ENCODE results near the gene KLHL29. TPM values are rescaled to one million over a fixed set of nuclear protein-coding genes. Genes with fewer than 3 reads are reported as not detected.

The KLHL29 gene
- total RNA-seq, 1 experiment from 2014 or later, result 3.8 TPM

- H3K27ac ChIP-seq (ENCODE audit: low read length), result no peak overlapping the region
- H3K36me3 ChIP-seq (ENCODE audit: insufficient read depth, low read length), result no peaks in the 10 kb centered on the region
- no peak overlapping the region for H2AFZ ChIP-seq (ENCODE audit: low read length)
- no peak overlapping the region for H3K4me3 ChIP-seq (ENCODE audit: low read length)
- 0 out of 2 replicates have a peak, but pooled peaks cover 6% of the 10 kb centered on the region for H4K20me1 ChIP-seq (ENCODE audit: insufficient read depth, low read depth, low read length)
- H3K27me3 ChIP-seq (ENCODE audit: low read length), result no peaks in the 10 kb centered on the region
- no peaks in the 10 kb centered on the region for H3K9me2 ChIP-seq (replicated peaks; ENCODE audit: insufficient read depth, low read length)
- H3K9me3 ChIP-seq (ENCODE audit: low read length), result no peaks in the 10 kb centered on the region
- no peak overlapping the region for H3K9ac ChIP-seq (ENCODE audit: low read length)
- no peak overlapping the region for H3K4me2 ChIP-seq (ENCODE audit: low read depth, low read length, poor library complexity, severe bottlenecking)
- H3K4me1 ChIP-seq (ENCODE audit: low read length), result no peaks in the 10 kb centered on the region
- no peaks in the 10 kb centered on the region for H3K79me2 ChIP-seq (ENCODE audit: low read length)
- no peak for DNase-seq
Observed at GRCh38 chr2:23647563-23647962, 262.6 kb downstream of the KLHL29 start.

GRCh38 chr2:23649303-23649702 lies 264.3 kb downstream of the KLHL29 start:
- peaks cover 6% of the 10 kb centered on the region; the same call in 1 of the 2 replicates for H4K20me1 ChIP-seq (ENCODE audit: insufficient read depth, low read depth, low read length)
- no peak overlapping the region for H3K27ac ChIP-seq (ENCODE audit: low read length)
- no peak overlapping the region for H3K4me2 ChIP-seq (ENCODE audit: low read depth, low read length, poor library complexity, severe bottlenecking)
- H3K79me2 ChIP-seq (ENCODE audit: low read length), result no peaks in the 10 kb centered on the region
- H3K36me3 ChIP-seq (ENCODE audit: insufficient read depth, low read length), result no peaks in the 10 kb centered on the region
- H3K27me3 ChIP-seq (ENCODE audit: low read length), result no peaks in the 10 kb centered on the region
- no peak for DNase-seq
- no peaks in the 10 kb centered on the region for H3K4me1 ChIP-seq (ENCODE audit: low read length)
- H3K9me2 ChIP-seq (replicated peaks; ENCODE audit: insufficient read depth, low read length), result no peaks in the 10 kb centered on the region
- H3K9me3 ChIP-seq (ENCODE audit: low read length), result no peaks in the 10 kb centered on the region
- H3K9ac ChIP-seq (ENCODE audit: low read length), result no peak overlapping the region
- H2AFZ ChIP-seq (ENCODE audit: low read length), result no peak overlapping the region
- H3K4me3 ChIP-seq (ENCODE audit: low read length), result no peak overlapping the region

GRCh38 chr2:23649819-23650218 lies 264.8 kb downstream of the KLHL29 start:
- DNase-seq, result no peak
- peaks cover 6% of the 10 kb centered on the region; the same call in 1 of the 2 replicates for H4K20me1 ChIP-seq (ENCODE audit: insufficient read depth, low read depth, low read length)
- no peaks in the 10 kb centered on the region for H3K36me3 ChIP-seq (ENCODE audit: insufficient read depth, low read length)

GRCh38 chr2:23651187-23652080 lies 266.5 kb downstream of the KLHL29 start:
- H3K4me3 ChIP-seq (ENCODE audit: low read length), result no peak overlapping the region
- H3K9ac ChIP-seq (ENCODE audit: low read length), result no peak overlapping the region
- no peaks in the 10 kb centered on the region for H3K27me3 ChIP-seq (ENCODE audit: low read length)
- DNase-seq, result no peak
- H3K4me2 ChIP-seq (ENCODE audit: low read depth, low read length, poor library complexity, severe bottlenecking), result no peak overlapping the region
- H3K9me3 ChIP-seq (ENCODE audit: low read length), result no peaks in the 10 kb centered on the region
- H3K36me3 ChIP-seq (ENCODE audit: insufficient read depth, low read length), result no peaks in the 10 kb centered on the region
- no peaks in the 10 kb centered on the region for H3K9me2 ChIP-seq (replicated peaks; ENCODE audit: insufficient read depth, low read length)
- no peaks in the 10 kb centered on the region for H3K4me1 ChIP-seq (ENCODE audit: low read length)
- H3K79me2 ChIP-seq (ENCODE audit: low read length), result no peaks in the 10 kb centered on the region
- H4K20me1 ChIP-seq (ENCODE audit: insufficient read depth, low read depth, low read length), result peaks cover 6% of the 10 kb centered on the region; the same call in 1 of the 2 replicates
- H2AFZ ChIP-seq (ENCODE audit: low read length), result no peak overlapping the region
- H3K27ac ChIP-seq (ENCODE audit: low read length), result no peak overlapping the region

More at GRCh38 chr2:23649819-23650218, 264.8 kb downstream of the KLHL29 start:
- Histone ChIP-seq H3K4me2 (ENCODE audit: low read depth, low read length, poor library complexity, severe bottlenecking) (no peak overlapping the region), H2AFZ (ENCODE audit: low read length) (no peak overlapping the region), H3K27me3 (ENCODE audit: low read length) (no peaks in the 10 kb centered on the region), H3K27ac (ENCODE audit: low read length) (no peak overlapping the region), H3K4me1 (ENCODE audit: low read length) (no peaks in the 10 kb centered on the region), H3K79me2 (ENCODE audit: low read length) (no peaks in the 10 kb centered on the region), H3K9me2 (replicated peaks; ENCODE audit: insufficient read depth, low read length) (no peaks in the 10 kb centered on the region), H3K4me3 (ENCODE audit: low read length) (no peak overlapping the region), H3K9ac (ENCODE audit: low read length) (no peak overlapping the region), H3K9me3 (ENCODE audit: low read length) (no peaks in the 10 kb centered on the region)

- no peaks in the 10 kb centered on the region for H3K79me2 ChIP-seq (ENCODE audit: low read length)
- H3K9me3 ChIP-seq (ENCODE audit: low read length), result no peaks in the 10 kb centered on the region
- peaks cover 6% of the 10 kb centered on the region; the same call in 1 of the 2 replicates for H4K20me1 ChIP-seq (ENCODE audit: insufficient read depth, low read depth, low read length)
- H3K9ac ChIP-seq (ENCODE audit: low read length), result no peak overlapping the region
- H3K36me3 ChIP-seq (ENCODE audit: insufficient read depth, low read length), result no peaks in the 10 kb centered on the region
- no peak overlapping the region for H2AFZ ChIP-seq (ENCODE audit: low read length)
- no peaks in the 10 kb centered on the region for H3K27me3 ChIP-seq (ENCODE audit: low read length)
- DNase-seq, result no peak
- no peak overlapping the region for H3K4me2 ChIP-seq (ENCODE audit: low read depth, low read length, poor library complexity, severe bottlenecking)
- no peaks in the 10 kb centered on the region for H3K9me2 ChIP-seq (replicated peaks; ENCODE audit: insufficient read depth, low read length)
- no peaks in the 10 kb centered on the region for H3K4me1 ChIP-seq (ENCODE audit: low read length)
- H3K4me3 ChIP-seq (ENCODE audit: low read length), result no peak overlapping the region
- H3K27ac ChIP-seq (ENCODE audit: low read length), result no peak overlapping the region
Observed at GRCh38 chr2:23653326-23653725, 268.3 kb downstream of the KLHL29 start.

GRCh38 chr2:23654756-23655155 lies 269.8 kb downstream of the KLHL29 start:
- Histone ChIP-seq H2AFZ (ENCODE audit: low read length) (no peak overlapping the region), H3K9ac (ENCODE audit: low read length) (no peak overlapping the region), H3K9me2 (replicated peaks; ENCODE audit: insufficient read depth, low read length) (no peaks in the 10 kb centered on the region), H3K9me3 (ENCODE audit: low read length) (no peaks in the 10 kb centered on the region), H3K4me1 (ENCODE audit: low read length) (no peaks in the 10 kb centered on the region), H3K79me2 (ENCODE audit: low read length) (no peaks in the 10 kb centered on the region), H4K20me1 (ENCODE audit: insufficient read depth, low read depth, low read length) (peaks cover 6% of the 10 kb centered on the region; the same call in 1 of the 2 replicates), H3K27ac (ENCODE audit: low read length) (no peak overlapping the region), H3K27me3 (ENCODE audit: low read length) (no peaks in the 10 kb centered on the region), H3K4me2 (ENCODE audit: low read depth, low read length, poor library complexity, severe bottlenecking) (no peak overlapping the region), H3K4me3 (ENCODE audit: low read length) (no peak overlapping the region), H3K36me3 (ENCODE audit: insufficient read depth, low read length) (no peaks in the 10 kb centered on the region)
- no peak for DNase-seq

GRCh38 chr2:23655934-23656596 lies 271.1 kb downstream of the KLHL29 start:
- Histone ChIP-seq H3K4me3 (ENCODE audit: low read length) (no peak overlapping the region), H3K9me2 (replicated peaks; ENCODE audit: insufficient read depth, low read length) (no peaks in the 10 kb centered on the region), H3K27me3 (ENCODE audit: low read length) (no peaks in the 10 kb centered on the region), H3K4me2 (ENCODE audit: low read depth, low read length, poor library complexity, severe bottlenecking) (no peak overlapping the region), H2AFZ (ENCODE audit: low read length) (no peak overlapping the region), H3K36me3 (ENCODE audit: insufficient read depth, low read length) (no peaks in the 10 kb centered on the region), H3K9ac (ENCODE audit: low read length) (no peak overlapping the region), H3K27ac (ENCODE audit: low read length) (no peak overlapping the region), H3K4me1 (ENCODE audit: low read length) (no peaks in the 10 kb centered on the region), H3K9me3 (ENCODE audit: low read length) (no peaks in the 10 kb centered on the region), H3K79me2 (ENCODE audit: low read length) (no peaks in the 10 kb centered on the region), H4K20me1 (ENCODE audit: insufficient read depth, low read depth, low read length) (peaks cover 6% of the 10 kb centered on the region; the same call in 1 of the 2 replicates)
- no peak for DNase-seq

GRCh38 chr2:23656597-23656973 lies 271.6 kb downstream of the KLHL29 start:
- no peak overlapping the region for H2AFZ ChIP-seq (ENCODE audit: low read length)
- no peak overlapping the region for H3K4me3 ChIP-seq (ENCODE audit: low read length)
- no peaks in the 10 kb centered on the region for H3K9me2 ChIP-seq (replicated peaks; ENCODE audit: insufficient read depth, low read length)
- no peak overlapping the region for H3K9ac ChIP-seq (ENCODE audit: low read length)
- H3K27me3 ChIP-seq (ENCODE audit: low read length), result no peaks in the 10 kb centered on the region
- no peak for DNase-seq
- peaks cover 6% of the 10 kb centered on the region; the same call in 1 of the 2 replicates for H4K20me1 ChIP-seq (ENCODE audit: insufficient read depth, low read depth, low read length)
- H3K27ac ChIP-seq (ENCODE audit: low read length), result no peak overlapping the region
- no peaks in the 10 kb centered on the region for H3K79me2 ChIP-seq (ENCODE audit: low read length)
- H3K36me3 ChIP-seq (ENCODE audit: insufficient read depth, low read length), result no peaks in the 10 kb centered on the region
- no peaks in the 10 kb centered on the region for H3K9me3 ChIP-seq (ENCODE audit: low read length)
- no peaks in the 10 kb centered on the region for H3K4me1 ChIP-seq (ENCODE audit: low read length)
- H3K4me2 ChIP-seq (ENCODE audit: low read depth, low read length, poor library complexity, severe bottlenecking), result no peak overlapping the region
